ENCODE results near the gene KASH5. TPM values are rescaled to one million over a fixed set of nuclear protein-coding genes. Genes with fewer than 3 reads are reported as not detected.

Gene KASH5
- total and polyA plus RNA-seq, 2 of the 4 experiments (the other 2 are of a cell fraction), result not detected

DNA sequence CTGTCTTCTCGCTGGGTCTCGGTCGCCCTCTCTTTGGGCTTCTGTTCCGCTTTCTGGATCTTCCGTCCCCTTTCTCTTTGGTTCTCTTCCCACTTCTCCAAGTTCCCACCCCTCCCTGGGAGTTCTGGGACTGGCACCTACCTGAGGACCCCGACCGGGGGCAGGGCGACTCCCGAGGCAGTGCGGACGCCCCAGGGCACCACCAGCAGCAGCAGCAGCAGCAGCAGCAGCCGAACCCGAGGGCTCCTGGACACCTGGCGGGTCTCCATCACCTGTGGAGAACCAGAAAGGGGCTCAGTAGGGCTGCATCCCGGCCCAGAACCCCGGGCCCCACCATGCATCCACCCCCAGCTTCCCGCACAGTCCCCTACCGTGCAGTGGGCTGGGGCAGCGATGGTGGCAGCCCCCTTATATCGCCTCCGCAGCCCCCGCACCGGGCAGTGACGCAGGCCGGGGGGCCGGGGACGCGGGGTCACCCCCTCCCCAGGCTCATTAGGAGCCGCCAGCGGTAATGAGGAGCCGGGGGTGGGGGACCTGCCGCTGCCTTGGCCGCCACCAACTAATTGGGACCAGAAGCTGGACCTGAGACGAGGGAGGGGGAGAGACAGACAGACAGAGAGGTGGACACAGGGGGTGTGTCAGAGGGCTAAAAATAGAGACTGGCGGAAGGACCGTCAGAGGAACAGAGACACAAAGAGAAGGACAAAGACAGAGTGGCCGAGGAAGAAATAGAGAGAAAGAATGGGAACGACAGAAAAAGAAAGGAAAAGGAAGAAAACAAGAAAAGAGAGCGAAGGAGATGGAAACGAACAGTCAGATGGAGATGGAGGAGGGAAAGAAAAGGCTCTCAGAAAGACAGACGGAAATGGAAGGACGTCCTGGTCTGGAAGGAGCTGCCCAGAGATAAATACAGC lies 35.3 kb downstream of the KASH5 start, which contains the start of gene PTH2:
Gene PTH2 (minus strand): TSS at position 371 of the 914 bp plus-strand sequence. CDS start 102 bp downstream, at position 269.
- H2AK5ac ChIP-seq (ENCODE audit: low read depth, low read length), result no peak within 1 kb of the TSS
- H3K23ac ChIP-seq (ENCODE audit: low read depth, low read length), result no peak within 1 kb of the TSS
- no peak within 1 kb of the TSS for H2AK9ac ChIP-seq (replicated peaks; ENCODE audit: low read depth, low read length, poor library complexity)
- DNase-seq (no peak), ATAC-seq (ENCODE audit: low read depth) (no peak)
- H3K4me2 ChIP-seq (ENCODE audit: low read depth, low read length), result peak within 1 kb of the TSS; percentile 10; the same call in 1 of the 2 replicates
- no peak within 1 kb of the TSS for H2BK20ac ChIP-seq (ENCODE audit: low read depth, low read length)
- no peak within 1 kb of the TSS for H3K56ac ChIP-seq (ENCODE audit: extremely low read depth, insufficient read depth, low read length)
- no peak within 1 kb of the TSS for H3K27ac ChIP-seq (ENCODE audit: insufficient read depth, low read length)
- H3K36me3 ChIP-seq (ENCODE audit: control insufficient read depth, insufficient read depth, low read length), result no peaks in the 10 kb centered on the region
- no peak within 1 kb of the TSS for H3K14ac ChIP-seq (replicated peaks; ENCODE audit: low read depth, low read length)
- H3K9ac ChIP-seq (ENCODE audit: low read depth, low read length), result no peak within 1 kb of the TSS
- no peak within 1 kb of the TSS for H3K4ac ChIP-seq (ENCODE audit: low read depth, low read length)
- H4K20me1 ChIP-seq (ENCODE audit: insufficient read depth, low read length), result no peaks in the 10 kb centered on the region
- WGBS, 2 experiments (ENCODE audit: extremely low coverage in 2 of 2, insufficient read length in 1 of 2), result 5% methylated on average over 21 of the region's 42 CpGs; no CpG with 5 or more reads in 1 of the 2 experiments
- no peak within 1 kb of the TSS for H2BK15ac ChIP-seq (ENCODE audit: low read depth, low read length)
- H2BK120ac ChIP-seq (ENCODE audit: low read depth, low read length), result no peak within 1 kb of the TSS
- H3K79me1 ChIP-seq (ENCODE audit: low read depth in 1 of 2, low read length in 2 of 2), result no peaks in the 10 kb centered on the region
- peaks cover 94% of the 10 kb centered on the region for H3K27me3 ChIP-seq (ENCODE audit: control insufficient read depth, insufficient read depth, low read length)
- intact Hi-C loops (cut with micrococcal nuclease) (no loop called here), dilution Hi-C loops (cut with HindIII; ENCODE audit: low sequenced_read_pairs, unreplicated experiment) (no loop called here), in situ Hi-C loops (cut with MboI; ENCODE audit: low sequenced_read_pairs) (no loop called here)
- CTCF ChIA-PET, result interaction anchor here (0.5 kb wide), 1 partner anchor 163 kb away, joined by 3 read pairs; no protein-coding TSS in a partner anchor
- no peak within 1 kb of the TSS for H3K4me3 ChIP-seq (ENCODE audit: insufficient read depth, low read depth, low read length)
- peak within 1 kb of the TSS; percentile 81 for H2AFZ ChIP-seq (replicated peaks; ENCODE audit: low read length, poor library complexity)
- H3K9me3 ChIP-seq (ENCODE audit: control insufficient read depth, insufficient read depth, low read length), result peaks cover 2% of the 10 kb centered on the region; the same call in 1 of the 2 replicates
- POLR2A ChIA-PET (ENCODE audit: unreplicated experiment), result no interaction called here
- no peak within 1 kb of the TSS for H4K5ac ChIP-seq (ENCODE audit: low read depth, low read length)
- no peak within 1 kb of the TSS for H4K8ac ChIP-seq (ENCODE audit: low read depth in 2 of 2, low read length in 2 of 2)
- BruUV-seq (replicated peaks), result no TSS peak
- H3K9me1 ChIP-seq (ENCODE audit: insufficient read depth, low read length), result no peaks in the 10 kb centered on the region
- no peak within 1 kb of the TSS for H2BK5ac ChIP-seq (ENCODE audit: low read depth, low read length, poor library complexity, severe bottlenecking)
- no peak within 1 kb of the TSS for H4K91ac ChIP-seq (ENCODE audit: insufficient read depth, low read depth, low read length)
- H3K18ac ChIP-seq (ENCODE audit: low read depth, low read length), result no peak within 1 kb of the TSS
- TF ChIP-seq MXI1 (IDR thresholded peaks at IDR 0.05; ENCODE audit: borderline replicate concordance, low read depth, low read length) (no peak), RCOR1 (IDR thresholded peaks at IDR 0.05; ENCODE audit: insufficient replicate concordance, low read length) (no peak), FOS (IDR thresholded peaks at IDR 0.05; ENCODE audit: low read depth, low read length) (no peak), CHD1 (IDR thresholded peaks at IDR 0.05; ENCODE audit: low read depth, low read length) (no peak), SMC3 (IDR thresholded peaks at IDR 0.05; ENCODE audit: low read depth, low read length) (no peak), MAZ (IDR thresholded peaks at IDR 0.05; ENCODE audit: borderline replicate concordance, low read depth, low read length) (no peak), CEBPB (IDR thresholded peaks at IDR 0.05; ENCODE audit: low read depth, low read length) (no peak), MAFK (IDR thresholded peaks at IDR 0.05; ENCODE audit: low read depth, low read length) (no peak), BHLHE40 (IDR thresholded peaks at IDR 0.05; ENCODE audit: low read depth, low read length) (no peak), POLR2A (IDR thresholded peaks at IDR 0.05; ENCODE audit: low read depth, low read length) (no peak)
- TF ChIP-seq, protein P1, sequence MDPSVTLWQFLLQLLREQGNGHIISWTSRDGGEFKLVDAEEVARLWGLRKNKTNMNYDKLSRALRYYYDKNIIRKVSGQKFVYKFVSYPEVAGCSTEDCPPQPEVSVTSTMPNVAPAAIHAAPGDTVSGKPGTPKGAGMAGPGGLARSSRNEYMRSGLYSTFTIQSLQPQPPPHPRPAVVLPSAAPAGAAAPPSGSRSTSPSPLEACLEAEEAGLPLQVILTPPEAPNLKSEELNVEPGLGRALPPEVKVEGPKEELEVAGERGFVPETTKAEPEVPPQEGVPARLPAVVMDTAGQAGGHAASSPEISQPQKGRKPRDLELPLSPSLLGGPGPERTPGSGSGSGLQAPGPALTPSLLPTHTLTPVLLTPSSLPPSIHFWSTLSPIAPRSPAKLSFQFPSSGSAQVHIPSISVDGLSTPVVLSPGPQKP (IDR thresholded peaks at IDR 0.05; ENCODE audit: borderline replicate concordance, low read depth, low read length), result no peak
- TF ChIP-seq, protein P2, sequence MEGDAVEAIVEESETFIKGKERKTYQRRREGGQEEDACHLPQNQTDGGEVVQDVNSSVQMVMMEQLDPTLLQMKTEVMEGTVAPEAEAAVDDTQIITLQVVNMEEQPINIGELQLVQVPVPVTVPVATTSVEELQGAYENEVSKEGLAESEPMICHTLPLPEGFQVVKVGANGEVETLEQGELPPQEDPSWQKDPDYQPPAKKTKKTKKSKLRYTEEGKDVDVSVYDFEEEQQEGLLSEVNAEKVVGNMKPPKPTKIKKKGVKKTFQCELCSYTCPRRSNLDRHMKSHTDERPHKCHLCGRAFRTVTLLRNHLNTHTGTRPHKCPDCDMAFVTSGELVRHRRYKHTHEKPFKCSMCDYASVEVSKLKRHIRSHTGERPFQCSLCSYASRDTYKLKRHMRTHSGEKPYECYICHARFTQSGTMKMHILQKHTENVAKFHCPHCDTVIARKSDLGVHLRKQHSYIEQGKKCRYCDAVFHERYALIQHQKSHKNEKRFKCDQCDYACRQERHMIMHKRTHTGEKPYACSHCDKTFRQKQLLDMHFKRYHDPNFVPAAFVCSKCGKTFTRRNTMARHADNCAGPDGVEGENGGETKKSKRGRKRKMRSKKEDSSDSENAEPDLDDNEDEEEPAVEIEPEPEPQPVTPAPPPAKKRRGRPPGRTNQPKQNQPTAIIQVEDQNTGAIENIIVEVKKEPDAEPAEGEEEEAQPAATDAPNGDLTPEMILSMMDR (conservative IDR thresholded peaks at IDR 0.05; ENCODE audit: low read depth, low read length), result no peak
- TF ChIP-seq, protein P3, sequence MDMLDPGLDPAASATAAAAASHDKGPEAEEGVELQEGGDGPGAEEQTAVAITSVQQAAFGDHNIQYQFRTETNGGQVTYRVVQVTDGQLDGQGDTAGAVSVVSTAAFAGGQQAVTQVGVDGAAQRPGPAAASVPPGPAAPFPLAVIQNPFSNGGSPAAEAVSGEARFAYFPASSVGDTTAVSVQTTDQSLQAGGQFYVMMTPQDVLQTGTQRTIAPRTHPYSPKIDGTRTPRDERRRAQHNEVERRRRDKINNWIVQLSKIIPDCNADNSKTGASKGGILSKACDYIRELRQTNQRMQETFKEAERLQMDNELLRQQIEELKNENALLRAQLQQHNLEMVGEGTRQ (IDR thresholded peaks at IDR 0.05; ENCODE audit: low read depth, low read length), result no peak
- H3K4me1 ChIP-seq (ENCODE audit: control insufficient read depth, insufficient read depth, low read length), result peaks cover 2% of the 10 kb centered on the region; the same call in 1 of the 2 replicates

All from IMR-90 (cell line).